HG03025 (cell line): ENCODE measurements around the gene OSBPL6.
"Not testable (repeated sequence)": the region's sequence is repeated elsewhere in the genome, so short reads cannot be mapped to it uniquely, and the experiment has no call there.

Experiments used
- ATAC-seq: cut with Tn5 transposase; IDR thresholded peaks from one replicate; pipeline ENCODE4 v1.9.1; 2021; ENCODE audit warnings: mild to moderate bottlenecking, moderate library complexity; ENCODE audit not compliant: unreplicated experiment, low FRiP score

Gene OSBPL6

GRCh38 chr2:178195390-178196166 lies 1.3 kb downstream of the OSBPL6 start:
- ATAC-seq, result no peak

DNA sequence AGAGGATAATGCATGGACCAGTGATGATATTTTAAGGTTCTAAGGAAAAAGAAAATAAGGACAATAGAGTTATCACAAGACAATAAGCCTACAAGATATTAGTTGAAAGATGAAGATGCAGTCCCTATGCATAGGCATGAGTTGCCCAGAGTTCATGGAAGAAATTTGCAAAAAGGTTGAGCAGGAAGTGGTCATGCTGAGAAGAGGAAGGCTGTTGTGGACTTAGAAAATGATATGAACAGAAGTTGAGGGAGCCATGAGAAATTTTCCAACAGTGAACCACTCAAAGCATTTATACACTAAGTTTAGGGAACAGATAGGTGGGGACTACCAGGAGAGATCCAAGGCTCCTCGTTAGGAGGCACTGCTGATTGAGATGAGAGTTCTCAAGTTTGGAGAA lies 3.5 kb downstream of the OSBPL6 start:
- no peak for ATAC-seq

GRCh38 chr2:178198441-178198840 lies 4.1 kb downstream of the OSBPL6 start:
- ATAC-seq, result not testable (repeated sequence)

DNA sequence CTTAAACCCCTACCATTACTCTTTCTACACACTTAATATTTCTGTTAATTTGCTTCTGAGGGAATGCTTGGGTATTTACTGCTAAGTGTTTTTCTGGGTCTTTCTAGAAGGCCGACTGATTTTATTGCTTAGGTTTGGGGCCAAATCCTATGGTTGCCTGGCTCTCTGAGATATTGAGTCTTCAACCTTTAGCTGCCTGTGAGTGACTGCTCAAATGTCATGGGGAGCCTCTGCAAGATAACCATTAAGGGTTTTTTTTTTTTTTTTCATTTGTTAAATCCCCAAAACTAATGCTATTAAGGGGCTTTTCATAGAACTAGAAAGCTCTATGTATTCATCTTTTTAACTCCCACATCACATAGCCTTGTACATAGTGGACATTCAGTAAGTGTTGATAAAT lies 5.0 kb downstream of the OSBPL6 start:
- ATAC-seq, result no peak

GRCh38 chr2:178200331-178200730 lies 6.0 kb downstream of the OSBPL6 start:
- ATAC-seq, result no peak

DNA sequence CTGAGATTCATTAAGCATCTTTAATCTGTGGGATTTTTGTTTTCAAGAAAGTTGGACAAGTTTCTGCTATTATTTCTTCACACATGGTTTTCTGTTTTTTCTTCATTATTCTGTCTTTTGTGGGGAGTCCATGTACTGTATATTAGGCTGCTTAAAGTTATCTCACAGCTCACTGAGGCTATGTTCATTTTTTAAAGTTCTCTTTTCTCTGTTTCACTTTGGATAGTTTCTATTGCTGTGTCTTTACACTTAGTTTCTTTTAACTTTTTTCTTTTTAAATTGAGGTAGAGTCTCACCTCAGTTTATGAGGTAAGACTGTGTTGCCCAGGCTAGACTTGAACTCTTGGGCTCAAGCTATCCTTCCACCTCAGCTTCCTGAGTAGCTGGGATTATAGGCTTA lies 8.6 kb downstream of the OSBPL6 start:
- no peak for ATAC-seq

DNA sequence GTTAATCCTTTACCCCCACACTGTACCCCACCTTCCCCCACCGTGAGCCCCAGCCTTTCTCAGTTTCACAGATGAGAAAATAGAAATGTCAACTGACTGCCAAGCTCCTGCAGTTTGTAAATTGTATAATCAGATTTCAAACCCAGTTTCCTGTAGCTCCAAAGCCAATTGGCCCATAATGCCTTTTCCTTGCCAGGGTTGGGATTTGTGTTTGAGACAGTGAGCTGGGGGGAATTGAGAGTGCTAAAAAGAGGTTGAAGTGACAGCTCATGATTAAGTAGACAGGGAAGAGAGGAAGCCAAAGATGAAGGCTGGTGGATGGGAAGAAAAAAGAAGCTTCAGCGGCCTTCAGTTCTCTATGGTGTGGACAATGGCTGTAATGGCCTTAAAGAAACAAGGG lies 10.7 kb downstream of the OSBPL6 start:
- ATAC-seq, result no peak

- no peak for ATAC-seq
Measured at GRCh38 chr2:178205853-178206521, 11.7 kb downstream of the OSBPL6 start.

DNA sequence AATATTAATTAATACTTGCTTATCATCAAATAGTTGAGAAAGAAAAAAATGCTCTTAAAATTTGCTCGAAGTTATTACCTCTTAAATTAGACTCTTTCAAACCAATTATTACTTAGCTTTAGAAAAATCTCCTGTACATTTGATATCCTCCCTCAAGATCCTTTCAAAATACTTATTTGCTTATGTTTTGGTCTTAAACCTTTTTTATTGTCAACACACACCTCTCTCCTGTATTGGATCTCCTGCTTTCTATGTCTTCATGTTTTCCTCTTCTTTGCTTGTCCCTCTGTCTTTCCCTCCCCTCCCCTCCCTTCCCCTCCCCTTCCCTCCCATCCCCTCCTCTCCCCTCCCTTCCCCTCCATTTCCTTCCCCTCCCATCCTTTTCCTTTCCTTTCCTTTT lies 14.0 kb downstream of the OSBPL6 start:
- no peak for ATAC-seq

DNA sequence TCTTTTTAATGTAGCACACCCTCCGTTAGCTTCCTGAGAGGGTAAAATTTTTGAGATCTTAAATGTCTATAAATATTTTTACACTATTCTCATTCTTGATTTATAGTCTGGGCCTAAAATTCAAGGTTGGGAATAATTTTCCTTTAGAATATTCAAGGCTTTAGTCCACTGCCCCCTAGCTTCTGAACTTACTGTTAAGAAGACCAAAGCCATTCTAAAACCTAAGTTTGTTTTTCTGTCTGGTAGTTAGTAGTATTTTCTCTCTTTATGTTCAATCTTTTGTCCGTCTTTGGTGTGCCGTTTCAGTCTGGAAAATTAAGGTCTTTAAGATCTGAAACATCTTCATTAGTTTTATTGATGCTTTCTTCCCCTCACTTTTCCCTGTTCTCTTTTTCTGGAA lies 14.5 kb downstream of the OSBPL6 start:
- ATAC-seq, result no peak

DNA sequence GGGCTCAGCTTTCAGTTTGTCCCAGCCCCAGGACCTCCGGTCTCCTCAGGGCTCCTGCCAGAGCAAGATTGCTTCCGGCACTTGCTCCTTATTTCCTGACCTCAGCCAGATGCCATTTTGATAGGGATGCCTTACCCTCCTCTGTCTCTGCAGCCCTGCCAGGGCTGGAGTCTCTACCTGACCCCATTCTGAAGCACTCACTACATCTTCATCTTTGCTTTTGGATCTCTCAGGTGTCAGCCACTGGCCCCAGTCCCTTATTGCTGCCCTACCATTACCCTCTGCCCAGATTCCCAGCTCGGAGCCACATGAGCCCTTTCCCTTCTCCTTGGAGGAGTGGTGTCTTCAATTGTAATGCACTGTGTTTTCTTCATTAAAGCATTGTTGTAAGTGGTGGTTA lies 17.1 kb downstream of the OSBPL6 start:
- ATAC-seq, result no peak

GRCh38 chr2:178211943-178212342 lies 17.6 kb downstream of the OSBPL6 start:
- ATAC-seq, result no peak

DNA sequence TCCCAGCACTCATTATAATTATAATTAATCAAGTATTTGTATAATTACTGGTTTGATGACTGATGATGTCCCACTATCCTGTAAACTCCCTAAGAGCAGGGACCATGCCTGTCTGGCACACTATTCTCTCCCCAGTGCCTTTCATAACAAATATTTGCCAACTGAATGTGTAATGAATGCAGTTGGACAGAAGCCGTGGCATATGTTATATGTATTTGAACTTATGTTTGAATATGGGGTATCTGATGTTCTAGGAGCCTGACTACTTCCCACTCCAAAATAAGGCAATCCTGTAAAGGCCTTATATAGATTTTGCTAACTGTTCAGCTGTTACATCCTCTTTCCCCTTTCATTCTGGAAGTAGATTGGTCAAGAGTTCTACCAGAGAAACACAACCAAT lies 19.7 kb downstream of the OSBPL6 start:
- no peak for ATAC-seq

GRCh38 chr2:178219247-178219646 lies 24.9 kb downstream of the OSBPL6 start:
- ATAC-seq, result no peak

- ATAC-seq, result no peak
Measured at GRCh38 chr2:178220814-178221213, 26.5 kb downstream of the OSBPL6 start.

DNA sequence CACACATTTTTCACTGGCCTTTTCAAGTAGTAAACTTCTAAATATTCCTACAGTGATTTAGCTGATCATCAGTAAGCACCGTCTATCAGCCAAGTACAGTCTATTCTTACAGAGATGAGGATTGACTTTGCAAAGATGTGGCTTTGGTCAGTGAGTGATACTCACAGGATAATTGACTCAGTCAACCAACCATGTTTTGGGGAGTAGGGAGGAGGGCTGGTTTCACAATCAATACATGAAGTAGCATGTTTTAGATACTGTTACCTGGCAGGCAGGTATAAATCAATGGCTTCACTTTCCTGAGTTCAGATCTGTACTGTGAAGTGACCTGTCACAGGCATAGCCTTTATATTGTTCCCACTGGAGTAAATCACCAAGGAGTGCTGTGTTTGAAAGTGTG lies 27.2 kb downstream of the OSBPL6 start:
- ATAC-seq, result no peak

- ATAC-seq, result no peak
Measured at GRCh38 chr2:178223806-178224205, 29.5 kb downstream of the OSBPL6 start.

- ATAC-seq, result no peak
Measured at GRCh38 chr2:178225006-178225805, 30.9 kb downstream of the OSBPL6 start.

- no peak for ATAC-seq
Measured at GRCh38 chr2:178227187-178227586, 32.9 kb downstream of the OSBPL6 start.

- no peak for ATAC-seq
Measured at GRCh38 chr2:178229927-178230326, 35.6 kb downstream of the OSBPL6 start.

DNA sequence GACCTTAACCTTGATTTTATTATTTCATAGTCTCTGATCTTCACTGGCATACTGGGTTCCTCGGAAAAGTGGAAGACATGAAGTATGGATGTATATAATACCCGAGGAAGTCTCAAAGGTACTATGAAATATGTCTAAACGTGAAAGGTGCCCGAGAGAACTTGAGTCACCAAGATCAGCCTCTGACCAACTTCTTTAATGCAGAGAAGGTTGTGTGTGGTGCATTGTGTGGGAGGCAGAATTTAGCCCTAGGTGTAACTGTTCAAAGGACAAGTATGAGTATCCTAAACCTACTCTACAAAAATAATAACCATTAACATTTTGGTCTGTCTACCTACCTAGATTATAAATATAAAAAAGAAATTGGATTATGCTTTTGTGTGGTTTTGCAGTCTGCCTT lies 36.1 kb downstream of the OSBPL6 start:
- no peak for ATAC-seq
